Activated T-cell treated with anti-CD3 and anti-CD28 coated beads for 4 hours (primary cell): ENCODE measurements around the gene ZCCHC8.

ENCODE experiments used
- DNase-seq: peaks from one replicate; pipeline ENCODE4 v3.0.0-alpha.2; 2020

ZCCHC8 gene

GRCh38 chr12:122422730-122423257, 77.9 kb downstream of the ZCCHC8 start:
- peak; percentile 19 for DNase-seq

DNA sequence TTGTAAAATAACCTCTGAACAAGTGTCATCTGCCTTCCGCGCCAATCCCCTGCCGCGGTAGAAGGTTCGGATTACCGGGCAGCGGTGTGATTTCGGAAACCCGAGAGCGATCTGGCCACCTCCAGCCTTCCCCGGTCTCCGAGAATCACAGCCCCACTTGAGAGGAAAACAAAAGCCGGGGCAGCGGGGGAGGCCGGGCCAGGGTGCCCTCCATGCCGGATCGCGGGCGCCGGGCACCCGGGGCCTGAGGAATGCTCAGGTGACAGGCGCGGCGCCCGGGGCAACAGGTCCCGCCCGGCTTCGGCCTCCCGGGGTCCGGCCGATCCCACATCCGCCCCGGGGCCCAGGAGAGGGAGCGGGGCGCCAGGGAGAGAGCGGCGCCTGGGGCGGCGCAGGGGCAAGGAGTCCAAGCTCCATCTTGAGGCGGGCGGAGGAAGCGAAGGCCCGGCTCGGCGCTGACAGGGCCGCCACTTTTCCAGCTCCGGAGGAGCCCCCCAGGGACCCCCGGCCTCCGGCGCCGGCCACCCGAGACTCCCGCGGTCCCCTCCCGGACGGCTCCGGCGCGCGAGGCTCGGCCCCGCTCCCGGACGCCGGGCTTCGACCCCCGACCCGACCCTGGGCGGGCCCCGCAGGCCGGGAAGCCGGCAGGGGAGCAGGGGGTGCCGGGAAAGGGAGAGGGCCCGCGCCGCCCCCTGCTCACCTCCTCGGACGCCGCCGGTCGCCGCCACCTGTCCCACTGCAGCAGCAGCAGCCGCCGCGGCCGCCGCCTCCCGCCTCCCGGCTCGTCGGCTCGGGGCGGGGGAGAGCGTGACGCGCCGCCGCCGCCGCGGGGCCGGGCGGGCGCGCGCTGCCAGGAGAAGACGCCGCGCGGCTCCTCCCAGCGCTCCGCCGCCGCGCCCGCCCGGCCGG, 78.7 kb downstream of the ZCCHC8 start, which contains the start of gene CLIP1:
Gene CLIP1, minus strand, starts transcription at position 849 of the 909 bp plus-strand sequence. CDS start 42,217 bp downstream, outside the sequence.
- DNase-seq: peak; percentile 23
